Gastrocnemius medialis (tissue), 4 donors: ENCODE measurements around the gene OTOG. TPM values are rescaled to one million over a fixed set of nuclear protein-coding genes. Genes with fewer than 3 reads are reported as not detected.
A peak's percentile ranks its signal among the peaks of the same experiment; 100 is the strongest.

Source experiments
- ATAC-seq, 2 donors: fragments of 150-250 bp; one replicate each; pipeline ENCODE4 v1.9.1; 2016
- DNase-seq, 2 donors: peaks; one replicate each; pipeline ENCODE4 v3.0.0-alpha.2; 2019
- H3K27ac ChIP-seq, 4 donors: fragments of 200-600 bp; sonication (generic); 1 replicate in 1 of 4; 2 replicates in 3 of 4; pipeline ENCODE4 v1.5.1; 2016 to 2018; ENCODE audit warnings: mild to moderate bottlenecking in 2 of 4, moderate library complexity in 1 of 4
- H3K27me3 ChIP-seq, 3 donors: fragments of 200-600 bp; sonication (generic) in 2 of 3; 1 replicate in 1 of 3; 2 replicates in 2 of 3; pipeline versions ENCODE4 v1.5.1 to v1.6.0; 2016 to 2019; ENCODE audit warnings: mild to moderate bottlenecking in 1 of 3, moderate library complexity in 1 of 3
- H3K36me3 ChIP-seq, 2 donors: fragments of 200-600 bp; sonication (generic) in 1 of 2; one replicate each; pipeline ENCODE4 v1.5.1; 2017 to 2018
- H3K4me1 ChIP-seq, 2 donors: fragments of 200-600 bp; sonication (generic) in 1 of 2; one replicate each; pipeline ENCODE4 v1.5.1; 2016 to 2017; ENCODE audit warnings: mild to moderate bottlenecking in 2 of 2
- H3K4me3 ChIP-seq, 4 donors: fragments of 200-600 bp; sonication (generic) in 3 of 4; 1 replicate in 1 of 4; 2 replicates in 3 of 4; pipeline ENCODE4 v1.5.1; 2016 to 2019; ENCODE audit warnings: mild to moderate bottlenecking in 2 of 4
- H3K9me3 ChIP-seq, 3 donors: fragments of 200-600 bp; sonication (generic) in 2 of 3; 1 replicate in 1 of 3; 2 replicates in 2 of 3; pipeline ENCODE4 v1.5.1; 2016 to 2019
- POLR2A ChIP-seq, 2 donors: fragments of 450-650 bp; IDR thresholded peaks; one replicate each; pipeline ENCODE4 v1.6.1; 2017; ENCODE audit warnings: antibody characterized with exemption in 2 of 2, mild to moderate bottlenecking in 2 of 2, moderate library complexity in 2 of 2
- in situ Hi-C, 4 donors: fragments of 200-750 bp; cut with MboI; loops; one replicate each; pipeline versions ENCODE4 v1.15.0 to v1.8.0; 2017; ENCODE audit warnings: low sequenced_read_pairs in 4 of 4
- intact Hi-C: fragments of 100-400 bp; cut with DNase I; formaldehyde crosslinking; loops from one replicate; pipeline ENCODE4 v1.15.1; 2023; ENCODE audit warnings: low total_unique reads
- total RNA-seq, 4 donors: library from RNA; depleted of rRNA; stranded (reverse); fragments of >200 nt; gene quantifications; one replicate each; pipeline versions ENCODE4 v1.1.0 to v1.2.3, GENCODE V29; 2016
- TF ChIP-seq, protein P1 (sequence below), 5 experiments: fragments of 450-650 bp in 3 of 5; fragments of 200-600 bp in 2 of 5; sonication (generic) in 2 of 5; IDR thresholded peaks in 4 of 5; conservative IDR thresholded peaks in 1 of 5; 1 replicate in 4 of 5; 2 replicates in 1 of 5; pipeline ENCODE4 v1.5.1; 2016 to 2019; ENCODE audit warnings: antibody characterized with exemption in 5 of 5, mild to moderate bottlenecking in 3 of 5, moderate library complexity in 3 of 5

The OTOG gene
- total RNA-seq, 4 donors from 2014 or later = not detected

DNA sequence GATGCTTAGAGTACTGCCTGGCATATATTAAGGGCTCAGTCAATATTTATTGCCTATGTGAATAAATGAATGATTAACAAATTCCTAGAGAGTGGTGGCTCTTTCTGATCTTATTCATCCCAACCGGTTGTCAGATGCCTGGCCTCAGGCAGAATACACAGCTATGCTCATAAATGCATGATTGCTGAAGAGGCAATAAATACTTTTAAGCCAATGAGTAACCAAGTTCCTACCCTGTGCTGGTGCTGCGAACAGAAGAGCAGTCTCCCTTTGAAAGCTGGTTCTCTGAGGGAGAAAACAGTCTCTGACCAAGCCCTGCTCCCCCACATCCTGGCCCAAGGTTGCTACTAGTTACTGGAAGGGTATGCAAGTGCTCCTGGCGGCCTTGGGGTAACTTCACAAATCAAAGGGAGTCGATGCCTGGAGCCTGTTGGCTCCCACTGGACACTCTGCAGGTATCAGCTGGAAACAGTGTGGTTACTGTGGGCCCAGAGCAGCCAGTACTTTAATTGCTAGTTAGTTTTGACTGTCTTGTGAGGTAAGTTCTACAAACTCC, 5.7 kb upstream of the OTOG start:
- no peak for ATAC-seq
- Histone ChIP-seq H3K27ac (no peak overlapping the region), H3K4me1 (no peaks in the 10 kb centered on the region), H3K9me3 (no peaks in the 10 kb centered on the region), H3K27me3 (no peaks in the 10 kb centered on the region), H3K4me3 (no peak overlapping the region), H3K36me3 (no peaks in the 10 kb centered on the region)
- no peak for TF ChIP-seq POLR2A (IDR thresholded peaks at IDR 0.05)
- TF ChIP-seq, protein P1, sequence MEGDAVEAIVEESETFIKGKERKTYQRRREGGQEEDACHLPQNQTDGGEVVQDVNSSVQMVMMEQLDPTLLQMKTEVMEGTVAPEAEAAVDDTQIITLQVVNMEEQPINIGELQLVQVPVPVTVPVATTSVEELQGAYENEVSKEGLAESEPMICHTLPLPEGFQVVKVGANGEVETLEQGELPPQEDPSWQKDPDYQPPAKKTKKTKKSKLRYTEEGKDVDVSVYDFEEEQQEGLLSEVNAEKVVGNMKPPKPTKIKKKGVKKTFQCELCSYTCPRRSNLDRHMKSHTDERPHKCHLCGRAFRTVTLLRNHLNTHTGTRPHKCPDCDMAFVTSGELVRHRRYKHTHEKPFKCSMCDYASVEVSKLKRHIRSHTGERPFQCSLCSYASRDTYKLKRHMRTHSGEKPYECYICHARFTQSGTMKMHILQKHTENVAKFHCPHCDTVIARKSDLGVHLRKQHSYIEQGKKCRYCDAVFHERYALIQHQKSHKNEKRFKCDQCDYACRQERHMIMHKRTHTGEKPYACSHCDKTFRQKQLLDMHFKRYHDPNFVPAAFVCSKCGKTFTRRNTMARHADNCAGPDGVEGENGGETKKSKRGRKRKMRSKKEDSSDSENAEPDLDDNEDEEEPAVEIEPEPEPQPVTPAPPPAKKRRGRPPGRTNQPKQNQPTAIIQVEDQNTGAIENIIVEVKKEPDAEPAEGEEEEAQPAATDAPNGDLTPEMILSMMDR (IDR thresholded peaks at IDR 0.05 in 4 of 5, conservative IDR thresholded peaks at IDR 0.05 in 1 of 5) = no peak
- DNase-seq = no peak
- in situ Hi-C loops (no loop called here), intact Hi-C loops (no loop called here)

DNA sequence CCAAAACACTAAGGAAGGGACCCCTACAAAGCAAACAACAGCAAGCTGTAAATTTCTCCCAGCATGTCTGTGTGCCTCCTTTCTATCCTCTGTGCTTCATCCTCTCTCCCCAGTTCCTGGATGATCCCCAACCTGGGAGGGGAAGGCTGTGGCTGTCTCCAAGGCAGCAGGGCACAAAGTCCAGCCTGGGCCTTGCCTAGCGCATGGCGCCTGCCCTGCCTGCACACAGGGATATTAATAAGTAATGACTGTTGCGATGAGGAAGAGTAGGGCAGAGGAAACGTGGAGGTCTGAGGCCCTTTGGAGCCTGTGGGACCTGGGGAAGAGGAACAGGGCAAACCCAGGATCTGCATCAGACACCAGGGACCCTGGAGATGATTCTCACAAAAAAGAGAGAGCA, 4.8 kb upstream of the OTOG start:
- Histone ChIP-seq H3K36me3 (no peaks in the 10 kb centered on the region), H3K4me1 (no peaks in the 10 kb centered on the region), H3K27me3 (peaks cover 0 to 5% (median 3%) of the 10 kb centered on the region in 3 donors), H3K9me3 (no peaks in the 10 kb centered on the region), H3K27ac (no peak overlapping the region), H3K4me3 (no peak overlapping the region)
- no peak for ATAC-seq
- in situ Hi-C loops = no loop called here
- TF ChIP-seq POLR2A (IDR thresholded peaks at IDR 0.05) = no peak
- TF ChIP-seq, protein P1 (IDR thresholded peaks at IDR 0.05 in 4 of 5, conservative IDR thresholded peaks at IDR 0.05 in 1 of 5) = no peak
- intact Hi-C loops = no loop called here
- DNase-seq = no peak

DNA sequence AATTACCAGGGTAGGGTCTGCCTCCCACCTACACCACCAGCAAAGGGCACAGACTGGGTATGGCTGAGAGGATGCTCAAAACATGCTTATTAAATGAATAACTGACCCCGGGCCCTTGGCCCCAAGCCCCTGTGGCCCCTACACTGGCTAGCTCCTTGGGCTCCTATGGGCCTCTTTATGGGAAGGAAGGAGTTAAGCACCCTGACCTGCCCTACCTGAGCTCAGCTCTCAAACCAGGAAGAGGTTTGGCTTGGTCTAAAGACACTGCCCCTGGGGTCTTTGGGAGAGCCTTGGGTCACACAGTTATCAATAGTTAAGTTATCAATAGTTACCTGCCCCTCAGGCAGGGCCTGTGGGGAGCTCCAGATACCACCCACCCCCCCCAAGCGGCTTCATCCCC, 4.0 kb upstream of the OTOG start:
- TF ChIP-seq POLR2A (IDR thresholded peaks at IDR 0.05) = no peak
- TF ChIP-seq, protein P1 (IDR thresholded peaks at IDR 0.05 in 4 of 5, conservative IDR thresholded peaks at IDR 0.05 in 1 of 5) = no peak
- intact Hi-C loops = no loop called here
- Histone ChIP-seq H3K9me3 (no peaks in the 10 kb centered on the region), H3K4me1 (no peaks in the 10 kb centered on the region), H3K36me3 (no peaks in the 10 kb centered on the region), H3K27me3 (peaks cover 0 to 11% (median 9%) of the 10 kb centered on the region in 3 donors), H3K27ac (no peak overlapping the region), H3K4me3 (no peak overlapping the region)
- ATAC-seq = no peak
- in situ Hi-C loops = no loop called here
- no peak for DNase-seq

DNA sequence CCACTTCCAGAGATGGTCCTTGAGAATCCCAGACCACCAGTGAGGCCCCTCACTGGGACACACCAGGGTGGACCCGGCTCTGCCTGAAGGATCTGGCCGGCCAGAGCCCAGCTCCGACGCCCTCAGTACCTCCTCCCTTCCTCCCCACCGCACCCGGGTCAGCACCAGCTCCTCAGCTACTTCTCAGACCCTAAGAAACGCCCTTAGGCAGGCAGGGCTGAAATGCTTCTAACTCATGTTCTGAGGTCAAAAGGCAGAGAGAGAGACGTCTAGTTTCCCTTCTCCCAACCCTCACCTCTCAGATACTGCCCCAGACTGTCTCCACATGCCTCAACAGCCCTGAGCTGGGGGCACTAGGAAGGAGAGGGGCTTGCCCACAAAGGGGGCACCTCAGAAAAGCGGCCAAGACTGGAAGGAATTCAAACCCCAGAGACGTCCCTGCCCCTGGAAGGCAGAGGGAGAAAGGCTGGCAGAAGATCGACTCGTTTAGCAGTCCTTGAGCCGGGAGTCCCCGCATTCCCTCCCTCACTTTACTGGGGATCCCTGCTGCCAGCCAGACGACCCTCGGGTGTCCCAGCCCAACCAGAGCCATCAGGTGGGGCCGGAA, 3.4 kb upstream of the OTOG start:
- no peak for DNase-seq
- peak in 1 of 2 donors; percentile 11 for ATAC-seq
- Histone ChIP-seq H3K36me3 (no peaks in the 10 kb centered on the region), H3K4me3 (peak overlapping the region in 1 of 4 donors; percentile 21), H3K9me3 (no peaks in the 10 kb centered on the region), H3K27me3 (peaks cover 0 to 12% (median 9%) of the 10 kb centered on the region in 3 donors), H3K4me1 (no peaks in the 10 kb centered on the region), H3K27ac (no peak overlapping the region)
- intact Hi-C loops (no loop called here), in situ Hi-C loops (no loop called here)
- no peak for TF ChIP-seq POLR2A (IDR thresholded peaks at IDR 0.05)
- TF ChIP-seq, protein P1 (IDR thresholded peaks at IDR 0.05 in 4 of 5, conservative IDR thresholded peaks at IDR 0.05 in 1 of 5) = no peak
